HEK293T (cell line): Measurements from ENCODE around the gene TBCA.

Experiments used
- BHLHE40 ChIP-seq: fragments of 450-650 bp; IDR thresholded peaks from 2 replicates; pipeline ENCODE4 v1.6.1; 2016; ENCODE audit warnings: mild to moderate bottlenecking, moderate library complexity, borderline replicate concordance
- CTBP1 ChIP-seq: fragments of 450-650 bp; IDR thresholded peaks from 2 replicates; pipeline ENCODE4 v1.6.1; 2016; ENCODE audit warnings: borderline replicate concordance
- ELF4 ChIP-seq: fragments of 450-650 bp; IDR thresholded peaks from 2 replicates; pipeline ENCODE4 v1.6.1; 2017; ENCODE audit warnings: antibody characterized with exemption
- FOXK2 ChIP-seq: fragments of 450-650 bp; IDR thresholded peaks from 2 replicates; pipeline ENCODE4 v1.6.1; 2016; ENCODE audit warnings: mild to moderate bottlenecking

GRCh38 chr5:77812926-77813589 lies 36.9 kb upstream of the TBCA start:
- no peak for TF ChIP-seq CTBP1
- TF ChIP-seq ELF4, result no peak
- no peak for TF ChIP-seq FOXK2
- no peak for TF ChIP-seq BHLHE40
